B cell (primary cell): ENCODE results near the gene ADAMTSL2.

Experiments
- CTCF ChIP-seq: fragments of 200-600 bp; IDR thresholded peaks from one replicate; pipeline ENCODE4 v1.8.0; 2022; ENCODE audit warnings: antibody characterized with exemption, mild to moderate bottlenecking
- EZH2 ChIP-seq: IDR thresholded peaks from 2 replicates; pipeline ENCODE4 v1.6.1; 2012; ENCODE audit warnings: borderline replicate concordance, low read depth, mild to moderate bottlenecking, moderate library complexity, low read length; ENCODE audit not compliant: insufficient read depth, poor library complexity, severe bottlenecking

- TF ChIP-seq CTCF (no peak), EZH2 (no peak)
These were observed 58.4 kb downstream of the ADAMTSL2 start for GRCh38 chr9:133592731-133593409.
